HG03432 (cell line): Measurements from ENCODE around the gene BPIFB6.

ENCODE experiments used
- ATAC-seq: cut with Tn5 transposase; IDR thresholded peaks from one replicate; pipeline ENCODE4 v1.9.1; 2021; ENCODE audit warnings: mild to moderate bottlenecking, moderate library complexity; ENCODE audit not compliant: unreplicated experiment

BPIFB6 gene

DNA sequence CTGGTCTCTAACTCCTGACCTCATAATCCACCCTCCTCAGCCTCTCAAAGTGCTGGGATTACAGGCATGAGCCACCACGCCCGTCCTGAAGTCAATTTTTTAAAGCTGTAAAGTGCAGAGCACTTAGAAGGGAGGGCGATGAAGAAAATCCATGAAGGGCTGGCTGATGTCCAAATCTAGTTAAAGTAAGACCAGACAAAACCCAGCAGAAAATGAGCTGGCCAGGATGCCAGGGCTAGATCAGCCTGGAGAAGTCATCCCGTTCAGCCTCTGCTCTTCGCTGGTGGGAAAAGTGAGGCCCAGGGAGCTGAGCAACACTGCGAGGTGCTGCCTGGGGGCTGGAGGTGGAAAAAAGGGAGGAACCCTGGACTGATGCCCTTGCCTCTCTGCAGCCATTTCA is 51.1 kb downstream of the BPIFB6 start:
- ATAC-seq: no peak

DNA sequence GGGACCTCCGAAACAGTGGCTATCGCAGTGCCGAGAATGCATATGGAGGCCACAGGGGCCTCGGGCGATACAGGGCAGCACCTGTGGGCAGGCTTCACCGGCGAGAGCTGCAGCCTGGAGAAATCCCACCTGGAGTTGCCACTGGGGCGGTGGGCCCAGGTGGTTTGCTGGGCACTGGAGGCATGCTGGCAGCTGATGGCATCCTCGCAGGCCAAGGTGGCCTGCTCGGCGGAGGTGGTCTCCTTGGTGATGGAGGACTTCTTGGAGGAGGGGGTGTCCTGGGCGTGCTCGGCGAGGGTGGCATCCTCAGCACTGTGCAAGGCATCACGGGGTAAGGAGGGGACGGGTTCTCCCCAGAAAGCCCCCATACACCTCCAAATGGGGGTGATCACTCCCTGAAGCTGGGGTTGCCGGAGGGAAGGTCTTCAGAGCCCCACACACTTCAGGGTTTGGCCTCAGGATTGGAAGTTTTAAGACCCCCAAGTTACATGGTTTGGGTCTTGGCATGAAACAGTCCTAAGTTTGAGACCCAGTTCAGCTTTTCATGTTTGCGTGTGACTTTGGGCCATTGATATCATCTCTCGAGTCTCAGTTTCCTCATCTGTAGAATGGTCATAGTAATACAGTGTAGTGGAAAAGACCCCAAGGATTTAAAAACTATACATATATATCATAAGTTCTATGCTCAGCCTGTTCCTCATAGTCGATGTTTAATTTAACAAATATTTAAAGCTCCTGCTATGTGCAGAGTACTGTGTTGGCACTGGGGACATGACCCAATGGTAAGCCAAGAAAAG is 52.3 kb downstream of the BPIFB6 start:
- ATAC-seq: no peak

DNA sequence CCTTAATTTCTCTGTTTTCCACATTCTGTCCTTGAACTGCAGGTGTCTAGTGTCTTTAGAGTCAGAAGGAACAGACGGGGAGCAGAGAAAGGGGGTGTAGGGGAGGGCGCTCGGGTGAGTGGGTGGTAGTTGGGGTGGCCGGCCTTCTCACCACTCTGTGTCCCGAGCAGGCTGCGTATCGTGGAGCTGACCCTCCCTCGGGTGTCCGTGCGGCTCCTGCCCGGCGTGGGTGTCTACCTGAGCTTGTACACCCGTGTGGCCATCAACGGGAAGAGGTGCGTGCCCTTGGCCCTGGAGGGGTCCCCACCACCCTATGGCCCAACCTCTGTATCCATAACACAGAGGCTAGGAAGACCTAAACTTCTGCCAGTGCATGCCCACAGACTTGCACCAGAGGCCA is 53.3 kb downstream of the BPIFB6 start:
- ATAC-seq: no peak

DNA sequence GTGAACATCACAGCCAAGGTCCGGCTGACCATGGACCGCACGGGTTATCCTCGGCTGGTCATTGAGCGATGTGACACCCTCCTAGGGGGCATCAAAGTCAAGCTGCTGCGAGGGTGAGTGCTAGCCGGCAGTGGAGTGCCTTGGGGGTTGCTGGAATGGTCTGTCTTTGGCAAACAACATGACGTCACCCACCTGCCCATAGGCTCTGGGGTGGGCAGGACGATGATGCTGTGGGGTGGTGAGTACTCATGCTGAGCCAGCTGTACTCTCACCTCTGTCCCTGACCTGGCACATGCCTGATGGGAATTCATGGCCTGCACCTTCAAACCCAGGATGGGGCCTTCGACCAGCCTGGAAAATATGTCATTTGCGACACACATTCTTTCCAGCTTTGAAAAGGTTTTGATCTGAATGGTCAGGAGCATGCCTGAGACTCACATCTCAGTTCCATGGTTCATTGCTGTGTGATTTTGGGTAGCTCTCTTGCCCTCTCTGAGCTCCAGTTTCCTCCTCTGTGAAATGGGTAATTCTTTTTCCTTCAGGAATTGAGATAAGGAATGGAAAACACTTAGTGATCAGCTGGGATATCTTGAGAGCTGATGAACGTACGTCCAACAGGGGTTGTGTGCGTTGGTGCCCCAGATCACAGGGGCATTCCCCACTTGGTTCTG is 54.7 kb downstream of the BPIFB6 start:
- ATAC-seq: no peak

DNA sequence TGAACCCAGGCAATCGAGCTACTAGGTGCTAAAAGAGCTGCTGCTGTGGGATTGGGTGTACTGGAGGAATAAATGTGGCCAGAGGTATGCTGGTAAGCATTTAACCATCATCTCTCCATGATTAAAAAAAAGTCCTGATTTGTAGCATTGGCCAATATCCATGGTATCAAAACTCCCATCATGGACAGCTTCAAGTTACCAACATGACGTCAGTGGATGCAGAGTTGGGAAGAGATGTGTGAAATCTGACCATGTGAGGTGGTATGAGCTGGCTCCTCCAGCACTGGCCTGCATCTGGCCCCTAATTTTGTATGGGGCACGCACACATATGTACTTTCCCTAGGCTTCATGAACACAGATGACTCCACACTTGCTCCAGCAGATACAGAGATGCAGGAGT is 59.7 kb downstream of the BPIFB6 start:
- ATAC-seq: no peak

DNA sequence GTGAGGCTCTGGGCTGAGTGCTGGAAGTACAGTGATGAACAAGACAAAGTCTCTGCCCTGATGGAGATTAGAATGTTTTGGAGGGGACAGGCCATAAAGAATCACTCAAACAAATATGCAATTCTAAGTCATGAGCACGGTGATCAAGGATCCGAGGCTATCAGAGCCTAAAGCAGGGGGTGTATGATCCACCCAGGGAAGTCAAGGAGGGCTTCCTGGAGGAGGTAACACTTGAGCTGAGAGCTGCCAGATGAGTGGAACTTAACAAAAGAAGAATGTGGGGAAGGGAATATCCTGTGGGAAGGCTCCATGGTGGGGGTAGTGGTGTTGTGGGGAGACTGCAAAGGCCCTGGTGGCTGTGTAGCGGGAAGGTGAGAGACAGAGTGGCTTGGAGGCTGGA is 60.2 kb downstream of the BPIFB6 start:
- ATAC-seq: no peak

DNA sequence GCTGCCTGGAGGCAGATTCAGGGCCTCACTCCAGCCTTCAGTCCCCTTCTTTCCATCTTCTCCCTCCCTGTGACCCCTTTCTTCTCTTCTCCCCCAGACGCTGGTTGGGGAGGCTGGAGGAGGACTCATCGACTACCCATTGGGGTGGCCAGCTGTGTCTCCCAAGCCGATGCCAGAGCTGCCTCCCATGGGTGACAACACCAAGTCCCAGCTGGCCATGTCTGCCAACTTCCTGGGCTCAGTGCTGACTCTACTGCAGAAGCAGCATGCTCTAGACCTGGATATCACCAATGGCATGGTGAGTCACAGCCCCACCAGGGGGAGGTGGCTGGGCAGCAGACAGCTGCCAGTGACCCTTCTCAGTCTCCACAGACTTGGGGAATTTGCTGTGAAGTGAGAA is 60.9 kb downstream of the BPIFB6 start:
- ATAC-seq: no peak

DNA sequence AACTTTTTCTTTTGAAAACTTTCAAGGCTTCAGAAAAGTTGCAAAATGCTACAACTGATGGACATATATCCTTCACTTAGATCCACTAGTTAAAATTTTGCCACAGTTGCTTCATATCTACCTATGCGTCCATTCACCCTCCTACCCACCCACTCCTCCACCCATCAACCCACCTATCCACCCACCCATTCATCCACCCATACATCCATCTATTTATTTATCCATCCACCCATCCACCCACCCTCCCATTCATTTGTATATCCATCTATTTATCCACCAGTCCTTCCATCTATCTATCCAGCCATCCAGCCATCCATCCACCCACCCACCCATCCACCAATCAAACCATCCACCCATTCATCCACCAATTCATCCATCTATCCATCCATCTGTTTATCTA is 61.6 kb downstream of the BPIFB6 start:
- no peak for ATAC-seq

DNA sequence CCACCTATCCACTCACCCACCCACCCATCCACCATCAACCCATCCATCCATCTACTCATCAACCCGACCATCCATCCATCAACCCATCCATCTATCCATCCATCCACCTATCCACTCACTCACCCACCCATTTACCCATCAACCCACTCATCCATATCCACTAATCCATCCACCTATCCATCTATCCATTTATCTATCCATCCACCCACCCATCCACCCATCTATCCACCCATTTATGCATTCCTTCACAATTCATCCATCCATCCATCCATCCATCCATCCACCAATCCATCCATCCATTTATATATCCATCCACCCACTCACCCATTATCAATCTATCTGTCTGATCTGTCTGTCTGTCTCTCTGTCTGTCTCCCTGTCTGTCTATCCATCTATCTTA is 62.1 kb downstream of the BPIFB6 start:
- ATAC-seq: no peak
